ENCODE measurements around the gene TNFRSF21.
"Not testable (repeated sequence)": the region's sequence is repeated elsewhere in the genome, so short reads cannot be mapped to it uniquely, and the experiment has no call there.

TNFRSF21 gene

GRCh38 chr6:47290124-47290834 is 19.4 kb downstream of the TNFRSF21 start:
- DNase-seq (ENCODE audit: low read depth in 3 of 3, low spot score in 1 of 3), result no peak

GRCh38 chr6:47288267-47289090 is 21.2 kb downstream of the TNFRSF21 start:
- DNase-seq (ENCODE audit: low read depth in 3 of 3, low spot score in 1 of 3), result no peak

- DNase-seq (ENCODE audit: low read depth in 3 of 3, low spot score in 1 of 3), result no peak
Measured at GRCh38 chr6:47286301-47286700, 23.4 kb downstream of the TNFRSF21 start.

- no peak for DNase-seq (ENCODE audit: low read depth in 3 of 3, low spot score in 1 of 3)
Measured at GRCh38 chr6:47283993-47284392, 25.7 kb downstream of the TNFRSF21 start.

- no peak for DNase-seq (ENCODE audit: low read depth in 3 of 3, low spot score in 1 of 3)
Measured at GRCh38 chr6:47278545-47278944, 31.2 kb downstream of the TNFRSF21 start.

- DNase-seq (ENCODE audit: low read depth in 3 of 3, low spot score in 1 of 3), result no peak
Measured at GRCh38 chr6:47277702-47278101, 32.0 kb downstream of the TNFRSF21 start.

- DNase-seq (ENCODE audit: low read depth in 3 of 3, low spot score in 1 of 3), result no peak
Measured at GRCh38 chr6:47276377-47276776, 33.3 kb downstream of the TNFRSF21 start.

GRCh38 chr6:47275640-47276039 is 34.1 kb downstream of the TNFRSF21 start:
- no peak for DNase-seq (ENCODE audit: low read depth in 3 of 3, low spot score in 1 of 3)

- not testable (repeated sequence) for DNase-seq (ENCODE audit: low read depth in 3 of 3, low spot score in 1 of 3)
Measured at GRCh38 chr6:47275132-47275531, 34.6 kb downstream of the TNFRSF21 start.

GRCh38 chr6:47268572-47269187 is 41.0 kb downstream of the TNFRSF21 start:
- no peak for DNase-seq (ENCODE audit: low read depth in 3 of 3, low spot score in 1 of 3)

- no peak for DNase-seq (ENCODE audit: low read depth in 3 of 3, low spot score in 1 of 3)
Measured at GRCh38 chr6:47267301-47267700, 42.4 kb downstream of the TNFRSF21 start.

- DNase-seq (ENCODE audit: low read depth in 3 of 3, low spot score in 1 of 3), result no peak
Measured at GRCh38 chr6:47265971-47266370, 43.7 kb downstream of the TNFRSF21 start.

GRCh38 chr6:47264775-47265184 is 44.9 kb downstream of the TNFRSF21 start:
- no peak for DNase-seq (ENCODE audit: low read depth in 3 of 3, low spot score in 1 of 3)

GRCh38 chr6:47263268-47263667 is 46.4 kb downstream of the TNFRSF21 start:
- DNase-seq (ENCODE audit: low read depth in 3 of 3, low spot score in 1 of 3), result no peak

- no peak for DNase-seq (ENCODE audit: low read depth in 3 of 3, low spot score in 1 of 3)
Measured at GRCh38 chr6:47262231-47262630, 47.5 kb downstream of the TNFRSF21 start.

- DNase-seq (ENCODE audit: low read depth in 3 of 3, low spot score in 1 of 3), result no peak
Measured at GRCh38 chr6:47261191-47261590, 48.5 kb downstream of the TNFRSF21 start.

- no peak for DNase-seq (ENCODE audit: low read depth in 3 of 3, low spot score in 1 of 3)
Measured at GRCh38 chr6:47260021-47260420, 49.7 kb downstream of the TNFRSF21 start.

GRCh38 chr6:47258724-47259347 is 50.9 kb downstream of the TNFRSF21 start:
- no peak for DNase-seq (ENCODE audit: low read depth in 3 of 3, low spot score in 1 of 3)

- DNase-seq (ENCODE audit: low read depth in 3 of 3, low spot score in 1 of 3), result no peak
Measured at GRCh38 chr6:47256981-47257730, 52.5 kb downstream of the TNFRSF21 start.

GRCh38 chr6:47256361-47256760 is 53.3 kb downstream of the TNFRSF21 start:
- no peak for DNase-seq (ENCODE audit: low read depth in 3 of 3, low spot score in 1 of 3)

- DNase-seq (ENCODE audit: low read depth in 3 of 3, low spot score in 1 of 3), result no peak
Measured at GRCh38 chr6:47254906-47255305, 54.8 kb downstream of the TNFRSF21 start.
